ENCODE data around the gene GNA15. TPM values are rescaled to one million over a fixed set of nuclear protein-coding genes. Genes with fewer than 3 reads are reported as not detected.
A peak's percentile ranks its signal among the peaks of the same experiment; 100 is the strongest.

Gene GNA15
- total and polyA plus RNA-seq, 2 experiments from 2014 or later = 0.29 to 1.5 TPM

- H3K4me2 ChIP-seq = peak overlapping the region; percentile 99
Observed at GRCh38 chr19:3187662-3188511, 52.1 kb downstream of the GNA15 start.

GRCh38 chr19:3188627-3189596 lies 53.1 kb downstream of the GNA15 start:
- no peaks in the 10 kb centered on the region for H3K27me3 ChIP-seq

More at GRCh38 chr19:3187662-3188511, 52.1 kb downstream of the GNA15 start:
- no peaks in the 10 kb centered on the region for H3K27me3 ChIP-seq
- H3K4me1 ChIP-seq (ENCODE audit: insufficient read depth) = peaks cover 11% of the 10 kb centered on the region
- H4K20me1 ChIP-seq (ENCODE audit: insufficient read depth, poor library complexity, severe bottlenecking) = no peaks in the 10 kb centered on the region
- TF ChIP-seq, protein P1, sequence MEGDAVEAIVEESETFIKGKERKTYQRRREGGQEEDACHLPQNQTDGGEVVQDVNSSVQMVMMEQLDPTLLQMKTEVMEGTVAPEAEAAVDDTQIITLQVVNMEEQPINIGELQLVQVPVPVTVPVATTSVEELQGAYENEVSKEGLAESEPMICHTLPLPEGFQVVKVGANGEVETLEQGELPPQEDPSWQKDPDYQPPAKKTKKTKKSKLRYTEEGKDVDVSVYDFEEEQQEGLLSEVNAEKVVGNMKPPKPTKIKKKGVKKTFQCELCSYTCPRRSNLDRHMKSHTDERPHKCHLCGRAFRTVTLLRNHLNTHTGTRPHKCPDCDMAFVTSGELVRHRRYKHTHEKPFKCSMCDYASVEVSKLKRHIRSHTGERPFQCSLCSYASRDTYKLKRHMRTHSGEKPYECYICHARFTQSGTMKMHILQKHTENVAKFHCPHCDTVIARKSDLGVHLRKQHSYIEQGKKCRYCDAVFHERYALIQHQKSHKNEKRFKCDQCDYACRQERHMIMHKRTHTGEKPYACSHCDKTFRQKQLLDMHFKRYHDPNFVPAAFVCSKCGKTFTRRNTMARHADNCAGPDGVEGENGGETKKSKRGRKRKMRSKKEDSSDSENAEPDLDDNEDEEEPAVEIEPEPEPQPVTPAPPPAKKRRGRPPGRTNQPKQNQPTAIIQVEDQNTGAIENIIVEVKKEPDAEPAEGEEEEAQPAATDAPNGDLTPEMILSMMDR (IDR thresholded peaks at IDR 0.05; ENCODE audit: poor library complexity) = no peak
- no peak for TF ChIP-seq EZH2phosphoT487 (IDR thresholded peaks at IDR 0.05; ENCODE audit: low read depth, severe bottlenecking, unreplicated experiment)
- TF ChIP-seq EZH2 (IDR thresholded peaks at IDR 0.05; ENCODE audit: borderline replicate concordance) = no peak
- H2AFZ ChIP-seq = no peak overlapping the region
- WGBS (ENCODE audit: low lambda C conversion rate, missing lambda C conversion rate) = 94% methylated on average over 32 of the region's 36 CpGs
- no peak for DNase-seq (ENCODE audit: low spot score)
- no peaks in the 10 kb centered on the region for H3K36me3 ChIP-seq (replicated peaks; ENCODE audit: insufficient read depth, low read depth)
- H3K9me2 ChIP-seq (replicated peaks; ENCODE audit: insufficient read depth) = no peaks in the 10 kb centered on the region
- no peaks in the 10 kb centered on the region for H3K9me3 ChIP-seq (ENCODE audit: low read depth)
- H3K27ac ChIP-seq = no peak overlapping the region
- H3K4me3 ChIP-seq = no peak overlapping the region
- peaks cover 56% of the 10 kb centered on the region for H3K79me2 ChIP-seq

GRCh38 chr19:3189702-3190469 lies 54.1 kb downstream of the GNA15 start:
- TF ChIP-seq, protein P1 (IDR thresholded peaks at IDR 0.05; ENCODE audit: poor library complexity) = no peak
- no peak for TF ChIP-seq EZH2phosphoT487 (IDR thresholded peaks at IDR 0.05; ENCODE audit: low read depth, severe bottlenecking, unreplicated experiment)
- TF ChIP-seq EZH2 (IDR thresholded peaks at IDR 0.05; ENCODE audit: borderline replicate concordance) = no peak
- Histone ChIP-seq H3K4me3 (no peak overlapping the region), H4K20me1 (ENCODE audit: insufficient read depth, poor library complexity, severe bottlenecking) (no peaks in the 10 kb centered on the region), H3K79me2 (peaks cover 56% of the 10 kb centered on the region), H2AFZ (no peak overlapping the region), H3K27ac (no peak overlapping the region), H3K4me1 (ENCODE audit: insufficient read depth) (peaks cover 11% of the 10 kb centered on the region), H3K9me2 (replicated peaks; ENCODE audit: insufficient read depth) (no peaks in the 10 kb centered on the region), H3K4me2 (no peak overlapping the region), H3K27me3 (no peaks in the 10 kb centered on the region), H3K9me3 (ENCODE audit: low read depth) (no peaks in the 10 kb centered on the region), H3K36me3 (replicated peaks; ENCODE audit: insufficient read depth, low read depth) (no peaks in the 10 kb centered on the region)
- 93% methylated on average over 14 of the region's 28 CpGs for WGBS (ENCODE audit: low lambda C conversion rate, missing lambda C conversion rate)
- DNase-seq (ENCODE audit: low spot score) = no peak

More at GRCh38 chr19:3188627-3189596, 53.1 kb downstream of the GNA15 start:
- Histone ChIP-seq H3K79me2 (peaks cover 56% of the 10 kb centered on the region), H3K4me2 (no peak overlapping the region), H4K20me1 (ENCODE audit: insufficient read depth, poor library complexity, severe bottlenecking) (no peaks in the 10 kb centered on the region), H2AFZ (no peak overlapping the region), H3K27ac (no peak overlapping the region), H3K4me1 (ENCODE audit: insufficient read depth) (peaks cover 11% of the 10 kb centered on the region), H3K36me3 (replicated peaks; ENCODE audit: insufficient read depth, low read depth) (no peaks in the 10 kb centered on the region), H3K9me2 (replicated peaks; ENCODE audit: insufficient read depth) (no peaks in the 10 kb centered on the region), H3K9me3 (ENCODE audit: low read depth) (no peaks in the 10 kb centered on the region), H3K4me3 (no peak overlapping the region)
- WGBS (ENCODE audit: low lambda C conversion rate, missing lambda C conversion rate) = 95% methylated on average over 33 of the region's 35 CpGs
- TF ChIP-seq, protein P1 (IDR thresholded peaks at IDR 0.05; ENCODE audit: poor library complexity) = no peak
- TF ChIP-seq EZH2phosphoT487 (IDR thresholded peaks at IDR 0.05; ENCODE audit: low read depth, severe bottlenecking, unreplicated experiment) = no peak
- no peak for TF ChIP-seq EZH2 (IDR thresholded peaks at IDR 0.05; ENCODE audit: borderline replicate concordance)
- DNase-seq (ENCODE audit: low spot score) = no peak
